ENCODE measurements around the gene RBM15. TPM values are rescaled to one million over a fixed set of nuclear protein-coding genes. Genes with fewer than 3 reads are reported as not detected.

The RBM15 gene
- total and polyA plus RNA-seq, 4 donors, result 3.6 to 55.4 (median 15.2) TPM

DNA sequence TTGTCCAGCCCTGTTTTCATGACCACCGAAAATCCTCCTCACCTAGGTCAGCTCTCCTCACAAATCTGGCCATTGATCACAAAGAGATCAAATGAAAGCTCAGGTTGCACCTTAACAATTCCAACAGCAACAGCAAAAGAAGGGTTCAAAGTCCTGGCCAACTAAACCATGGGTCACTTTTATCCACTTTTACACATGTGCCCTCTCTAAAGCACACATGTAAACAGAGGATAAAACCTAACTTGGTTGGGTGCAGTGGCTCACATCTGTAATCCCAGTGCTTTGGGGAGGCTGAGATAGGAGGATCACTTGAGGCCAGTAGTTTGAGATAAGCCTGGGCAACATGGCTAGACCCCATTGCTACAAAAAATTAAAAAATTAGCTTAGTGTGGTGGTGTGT, 3.9 kb upstream of the RBM15 start:
- 87 to 96% methylated on average over 1 of the region's 1 CpG for WGBS, 2 donors
- no peak for DNase-seq
- Histone ChIP-seq H3K36me3 (ENCODE audit: control insufficient read depth in 4 of 4, insufficient read depth in 4 of 4, low read length in 4 of 4) (peaks cover 0 to 5% (median under 1%) of the 10 kb centered on the region in 4 donors), H3K4me3 (no peak overlapping the region), H3K9ac (ENCODE audit: insufficient read depth in 1 of 2, low read length in 2 of 2) (no peak overlapping the region), H3K27me3 (ENCODE audit: control insufficient read depth in 3 of 3, insufficient read depth in 3 of 3, low read length in 2 of 3) (no peaks in the 10 kb centered on the region), H3K9me3 (ENCODE audit: control insufficient read depth in 4 of 4, insufficient read depth in 3 of 4, low read length in 3 of 4) (no peaks in the 10 kb centered on the region), H3K27ac (ENCODE audit: low read depth in 1 of 2, low read length in 1 of 2) (no peak overlapping the region), H3K4me1 (ENCODE audit: control insufficient read depth in 5 of 5, insufficient read depth in 5 of 5, low read length in 5 of 5) (peaks cover 0 to 13% (median 0%) of the 10 kb centered on the region in 5 donors)
- TF ChIP-seq, protein P1, sequence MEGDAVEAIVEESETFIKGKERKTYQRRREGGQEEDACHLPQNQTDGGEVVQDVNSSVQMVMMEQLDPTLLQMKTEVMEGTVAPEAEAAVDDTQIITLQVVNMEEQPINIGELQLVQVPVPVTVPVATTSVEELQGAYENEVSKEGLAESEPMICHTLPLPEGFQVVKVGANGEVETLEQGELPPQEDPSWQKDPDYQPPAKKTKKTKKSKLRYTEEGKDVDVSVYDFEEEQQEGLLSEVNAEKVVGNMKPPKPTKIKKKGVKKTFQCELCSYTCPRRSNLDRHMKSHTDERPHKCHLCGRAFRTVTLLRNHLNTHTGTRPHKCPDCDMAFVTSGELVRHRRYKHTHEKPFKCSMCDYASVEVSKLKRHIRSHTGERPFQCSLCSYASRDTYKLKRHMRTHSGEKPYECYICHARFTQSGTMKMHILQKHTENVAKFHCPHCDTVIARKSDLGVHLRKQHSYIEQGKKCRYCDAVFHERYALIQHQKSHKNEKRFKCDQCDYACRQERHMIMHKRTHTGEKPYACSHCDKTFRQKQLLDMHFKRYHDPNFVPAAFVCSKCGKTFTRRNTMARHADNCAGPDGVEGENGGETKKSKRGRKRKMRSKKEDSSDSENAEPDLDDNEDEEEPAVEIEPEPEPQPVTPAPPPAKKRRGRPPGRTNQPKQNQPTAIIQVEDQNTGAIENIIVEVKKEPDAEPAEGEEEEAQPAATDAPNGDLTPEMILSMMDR (IDR thresholded peaks at IDR 0.05; ENCODE audit: control extremely low read depth, extremely low read depth), result no peak
- no peak for ATAC-seq (ENCODE audit: insufficient read depth, low FRiP score)

DNA sequence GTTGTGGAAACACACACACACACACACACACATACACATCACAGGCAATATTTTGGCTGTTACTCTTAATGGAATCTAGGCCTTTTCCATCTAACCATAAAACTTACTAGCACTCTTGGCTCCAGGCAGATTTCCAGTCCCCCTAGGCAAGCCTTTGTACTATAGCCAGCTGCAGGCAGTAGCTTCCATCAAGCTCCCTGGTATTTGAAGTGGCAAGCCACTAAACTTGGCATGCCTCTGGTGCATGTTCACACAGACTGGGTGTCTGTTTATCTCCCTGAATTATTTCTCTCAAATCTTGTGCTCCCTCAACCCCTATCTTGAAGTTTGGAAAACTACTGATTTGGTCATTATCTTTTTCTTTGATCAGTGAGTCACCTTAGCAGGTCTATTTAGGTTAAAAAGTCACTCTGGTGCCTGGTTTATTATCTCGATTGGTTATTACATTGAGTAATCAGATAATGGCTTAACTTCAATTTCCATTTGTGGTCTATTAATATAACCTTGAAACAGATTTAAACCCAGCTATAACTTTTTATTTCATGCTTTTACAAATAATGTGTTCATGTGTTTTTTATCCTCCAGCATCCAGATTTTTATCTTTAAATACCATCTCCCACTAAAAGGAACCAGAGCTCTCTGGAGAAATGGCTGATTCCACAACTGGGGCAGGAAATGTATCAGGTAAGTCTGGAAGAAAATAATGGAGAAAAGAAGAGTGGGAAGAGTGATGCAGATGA, 2.7 kb upstream of the RBM15 start:
- Histone ChIP-seq H3K36me3 (ENCODE audit: control insufficient read depth in 4 of 4, insufficient read depth in 4 of 4, low read length in 4 of 4) (peaks cover 0 to 17% (median 6%) of the 10 kb centered on the region in 4 donors), H3K4me3 (no peak overlapping the region), H3K9ac (ENCODE audit: insufficient read depth in 1 of 2, low read length in 2 of 2) (no peak overlapping the region), H3K4me1 (ENCODE audit: control insufficient read depth in 5 of 5, insufficient read depth in 5 of 5, low read length in 5 of 5) (peaks cover 3 to 25% (median 11%) of the 10 kb centered on the region in 5 donors), H3K27me3 (ENCODE audit: control insufficient read depth in 3 of 3, insufficient read depth in 3 of 3, low read length in 2 of 3) (no peaks in the 10 kb centered on the region), H3K9me3 (ENCODE audit: control insufficient read depth in 4 of 4, insufficient read depth in 3 of 4, low read length in 3 of 4) (no peaks in the 10 kb centered on the region), H3K27ac (ENCODE audit: low read depth in 1 of 2, low read length in 1 of 2) (no peak overlapping the region)
- DNase-seq (peak in 1 of 3 donors; percentile 43), ATAC-seq (ENCODE audit: insufficient read depth, low FRiP score) (no peak)
- TF ChIP-seq, protein P1 (IDR thresholded peaks at IDR 0.05; ENCODE audit: control extremely low read depth, extremely low read depth), result no peak
- 54 to 69% methylated on average over 1 of the region's 1 CpG for WGBS, 2 donors

DNA sequence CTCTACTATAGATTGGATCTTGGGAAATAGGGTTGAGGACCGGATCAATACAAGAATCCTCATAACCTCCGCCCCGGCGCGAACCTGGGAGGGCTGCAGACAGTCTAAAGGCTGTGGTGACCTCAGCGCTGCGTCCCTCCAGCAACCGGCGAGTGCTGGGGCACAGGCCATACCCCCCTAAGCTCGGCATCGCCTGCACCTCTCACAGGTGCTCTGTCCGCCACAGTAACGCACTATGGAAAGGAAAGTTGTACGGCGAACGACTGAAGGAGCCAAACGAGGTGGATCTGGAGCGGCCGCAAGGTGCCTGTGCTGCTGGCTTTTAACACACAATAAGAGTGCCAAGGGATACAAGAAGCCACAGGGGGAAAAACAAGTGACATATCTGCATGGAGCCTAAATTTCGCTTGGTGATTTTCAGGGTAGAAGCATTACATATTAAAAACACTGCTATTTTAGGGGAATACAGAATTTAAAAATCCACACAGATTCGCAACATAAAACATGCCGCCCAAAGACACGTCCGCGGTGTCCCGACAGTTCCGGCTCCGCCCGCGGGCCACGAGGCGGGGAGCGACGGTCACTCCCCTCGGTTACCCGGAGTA, 1.4 kb upstream of the RBM15 start:
- Histone ChIP-seq H3K27ac (ENCODE audit: low read depth in 1 of 2, low read length in 1 of 2) (peak overlapping the region; percentile 98), H3K9me3 (ENCODE audit: control insufficient read depth in 4 of 4, insufficient read depth in 3 of 4, low read length in 3 of 4) (no peaks in the 10 kb centered on the region), H3K4me3 (peak overlapping the region; percentile 65), H3K9ac (ENCODE audit: insufficient read depth in 1 of 2, low read length in 2 of 2) (peak overlapping the region; percentile 73 to 92), H3K36me3 (ENCODE audit: control insufficient read depth in 4 of 4, insufficient read depth in 4 of 4, low read length in 4 of 4) (peaks cover 0 to 26% (median 12%) of the 10 kb centered on the region in 4 donors), H3K27me3 (ENCODE audit: control insufficient read depth in 3 of 3, insufficient read depth in 3 of 3, low read length in 2 of 3) (no peaks in the 10 kb centered on the region), H3K4me1 (ENCODE audit: control insufficient read depth in 5 of 5, insufficient read depth in 5 of 5, low read length in 5 of 5) (peaks cover 7 to 38% (median 17%) of the 10 kb centered on the region in 5 donors)
- peak; percentile 39 for ATAC-seq (ENCODE audit: insufficient read depth, low FRiP score)
- DNase-seq, result peak in 1 of 3 donors; percentile 47
- 1% methylated on average over 36 of the region's 36 CpGs for WGBS, 2 donors
- TF ChIP-seq, protein P1 (IDR thresholded peaks at IDR 0.05; ENCODE audit: control extremely low read depth, extremely low read depth), result no peak

Measured in lung (tissue), 12 donors.